HepG2 (cell line): ENCODE results near the gene ARHGAP5. TPM values are rescaled to one million over a fixed set of nuclear protein-coding genes. Genes with fewer than 3 reads are reported as not detected.
A peak's percentile ranks its signal among the peaks of the same experiment; 100 is the strongest.

ENCODE experiments used
- ATRX ChIP-seq: sonication (generic); formaldehyde crosslinking; IDR thresholded peaks from 2 replicates; pipeline ENCODE4 v1.4.0; 2020; ENCODE audit warnings: missing genetic modification reagents, borderline replicate concordance
- ETV6 ChIP-seq: sonication (generic); formaldehyde crosslinking; conservative IDR thresholded peaks from 2 replicates; pipeline ENCODE4 v1.4.0; 2020; ENCODE audit warnings: missing genetic modification reagents
- HMGXB3 ChIP-seq: sonication (generic); formaldehyde crosslinking; IDR thresholded peaks from 2 replicates; pipeline ENCODE4 v1.4.0; 2020; ENCODE audit warnings: missing genetic modification reagents, borderline replicate concordance
- HNRNPLL ChIP-seq: fragments of 200-400 bp; formaldehyde crosslinking; IDR thresholded peaks from 2 replicates; pipeline ENCODE4 v1.6.1; 2017; ENCODE audit warnings: mild to moderate bottlenecking, low read depth, low read length; ENCODE audit not compliant: poor library complexity, severe bottlenecking
- PATZ1 ChIP-seq: sonication (generic); formaldehyde crosslinking; IDR thresholded peaks from 2 replicates; pipeline ENCODE4 v1.4.0; 2020; ENCODE audit warnings: missing genetic modification reagents
- ZBTB34 ChIP-seq: sonication (generic); formaldehyde crosslinking; IDR thresholded peaks from 2 replicates; pipeline ENCODE4 v1.8.0; 2022; ENCODE audit warnings: mild to moderate bottlenecking, missing genetic modification reagents
- ZBTB8A ChIP-seq: sonication (generic); formaldehyde crosslinking; IDR thresholded peaks from 2 replicates; pipeline ENCODE4 v1.4.0; 2020; ENCODE audit warnings: mild to moderate bottlenecking, low read depth, missing genetic modification reagents, borderline replicate concordance
- ZFP36L1 ChIP-seq: sonication (generic); formaldehyde crosslinking; IDR thresholded peaks from 2 replicates; pipeline ENCODE4 v1.8.0; 2022; ENCODE audit warnings: mild to moderate bottlenecking, missing genetic modification reagents, moderate library complexity
- ZNF276 ChIP-seq: sonication (generic); formaldehyde crosslinking; IDR thresholded peaks from 2 replicates; pipeline ENCODE4 v1.4.0; 2020; ENCODE audit warnings: mild to moderate bottlenecking, low read depth, missing genetic modification reagents
- polyA plus RNA-seq, 8 experiments: library from polyadenylated mRNA; depleted of rRNA in 3 of 8; stranded (reverse) in 7 of 8; unstranded in 1 of 8; fragments of >200 nt; fragmentation: Illumina TruSeq in 4 of 8; extraction: Trizol in 4 of 8; gene quantifications; 2 replicates each; pipeline versions ENCODE4 v1.2.1 to v1.2.3, GENCODE V29; 2011 to 2016; ENCODE audit warnings: low read depth in 4 of 8, missing spikeins in 1 of 8, mixed read lengths in 1 of 8; ENCODE audit not compliant: insufficient read depth in 1 of 8
- total RNA-seq, 5 experiments: library from RNA; depleted of rRNA; stranded (reverse); fragments of >200 nt; fragmentation: Illumina TruSeq; extraction: Trizol; gene quantifications; 2 replicates each; pipeline ENCODE4 v1.2.3, GENCODE V29; 2016; ENCODE audit warnings: low read depth in 1 of 5
- TF ChIP-seq, protein P1 (sequence below): sonication (generic); formaldehyde crosslinking; IDR thresholded peaks from 2 replicates; pipeline ENCODE4 v1.4.0; 2020; ENCODE audit warnings: missing genetic modification reagents, borderline replicate concordance
- TF ChIP-seq, protein P2 (sequence below): sonication (generic); formaldehyde crosslinking; conservative IDR thresholded peaks from 2 replicates; pipeline ENCODE4 v1.8.0; 2022; ENCODE audit warnings: mild to moderate bottlenecking, moderate library complexity, missing genetic modification reagents

The ARHGAP5 gene
- total and polyA plus RNA-seq, 2 of the 13 experiments (the other 11 are each of a cell fraction or from before 2014, with no cell fraction given), result 33.7 to 144 TPM

- 0 out of 2 replicates have a peak, but pooled peaks have one; percentile 55 for TF ChIP-seq HMGXB3
- TF ChIP-seq PATZ1 (CRISPR knock-in tag), result no peak
- no peak for TF ChIP-seq ZBTB34 (CRISPR knock-in tag)
- no peak for TF ChIP-seq ZFP36L1 (CRISPR knock-in tag)
- TF ChIP-seq HNRNPLL, result no peak
- no peak for TF ChIP-seq ZNF276 (CRISPR knock-in tag)
- TF ChIP-seq ETV6 (CRISPR knock-in tag), result no peak
- no peak for TF ChIP-seq ATRX (CRISPR knock-in tag)
- TF ChIP-seq, protein P1, sequence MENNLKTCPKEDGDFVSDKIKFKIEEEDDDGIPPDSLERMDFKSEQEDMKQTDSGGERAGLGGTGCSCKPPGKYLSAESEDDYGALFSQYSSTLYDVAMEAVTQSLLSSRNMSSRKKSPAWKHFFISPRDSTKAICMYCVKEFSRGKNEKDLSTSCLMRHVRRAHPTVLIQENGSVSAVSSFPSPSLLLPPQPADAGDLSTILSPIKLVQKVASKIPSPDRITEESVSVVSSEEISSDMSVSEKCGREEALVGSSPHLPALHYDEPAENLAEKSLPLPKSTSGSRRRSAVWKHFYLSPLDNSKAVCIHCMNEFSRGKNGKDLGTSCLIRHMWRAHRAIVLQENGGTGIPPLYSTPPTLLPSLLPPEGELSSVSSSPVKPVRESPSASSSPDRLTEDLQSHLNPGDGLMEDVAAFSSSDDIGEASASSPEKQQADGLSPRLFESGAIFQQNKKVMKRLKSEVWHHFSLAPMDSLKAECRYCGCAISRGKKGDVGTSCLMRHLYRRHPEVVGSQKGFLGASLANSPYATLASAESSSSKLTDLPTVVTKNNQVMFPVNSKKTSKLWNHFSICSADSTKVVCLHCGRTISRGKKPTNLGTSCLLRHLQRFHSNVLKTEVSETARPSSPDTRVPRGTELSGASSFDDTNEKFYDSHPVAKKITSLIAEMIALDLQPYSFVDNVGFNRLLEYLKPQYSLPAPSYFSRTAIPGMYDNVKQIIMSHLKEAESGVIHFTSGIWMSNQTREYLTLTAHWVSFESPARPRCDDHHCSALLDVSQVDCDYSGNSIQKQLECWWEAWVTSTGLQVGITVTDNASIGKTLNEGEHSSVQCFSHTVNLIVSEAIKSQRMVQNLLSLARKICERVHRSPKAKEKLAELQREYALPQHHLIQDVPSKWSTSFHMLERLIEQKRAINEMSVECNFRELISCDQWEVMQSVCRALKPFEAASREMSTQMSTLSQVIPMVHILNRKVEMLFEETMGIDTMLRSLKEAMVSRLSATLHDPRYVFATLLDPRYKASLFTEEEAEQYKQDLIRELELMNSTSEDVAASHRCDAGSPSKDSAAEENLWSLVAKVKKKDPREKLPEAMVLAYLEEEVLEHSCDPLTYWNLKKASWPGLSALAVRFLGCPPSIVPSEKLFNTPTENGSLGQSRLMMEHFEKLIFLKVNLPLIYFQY, result no peak
- TF ChIP-seq, protein P2, sequence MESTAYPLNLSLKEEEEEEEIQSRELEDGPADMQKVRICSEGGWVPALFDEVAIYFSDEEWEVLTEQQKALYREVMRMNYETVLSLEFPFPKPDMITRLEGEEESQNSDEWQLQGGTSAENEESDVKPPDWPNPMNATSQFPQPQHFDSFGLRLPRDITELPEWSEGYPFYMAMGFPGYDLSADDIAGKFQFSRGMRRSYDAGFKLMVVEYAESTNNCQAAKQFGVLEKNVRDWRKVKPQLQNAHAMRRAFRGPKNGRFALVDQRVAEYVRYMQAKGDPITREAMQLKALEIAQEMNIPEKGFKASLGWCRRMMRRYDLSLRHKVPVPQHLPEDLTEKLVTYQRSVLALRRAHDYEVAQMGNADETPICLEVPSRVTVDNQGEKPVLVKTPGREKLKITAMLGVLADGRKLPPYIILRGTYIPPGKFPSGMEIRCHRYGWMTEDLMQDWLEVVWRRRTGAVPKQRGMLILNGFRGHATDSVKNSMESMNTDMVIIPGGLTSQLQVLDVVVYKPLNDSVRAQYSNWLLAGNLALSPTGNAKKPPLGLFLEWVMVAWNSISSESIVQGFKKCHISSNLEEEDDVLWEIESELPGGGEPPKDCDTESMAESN (CRISPR knock-in tag), result no peak
- TF ChIP-seq ZBTB8A (CRISPR knock-in tag), result no peak
Measured at GRCh38 chr14:32073537-32074189, 3.4 kb upstream of the ARHGAP5 start (continued).
